A673 (cell line): ENCODE results near the gene PRSS27.

Source experiments
- CTCF ChIP-seq: fragments of 300-800, 200-600 bp; sonication (generic); conservative IDR thresholded peaks from 2 replicates; pipeline ENCODE4 v1.5.1; 2017; ENCODE audit warnings: low read depth, mild to moderate bottlenecking, antibody characterized with exemption, low read length, moderate library complexity, mixed read lengths
- EZH2 ChIP-seq: fragments of 200-600 bp; sonication (generic); IDR thresholded peaks from 2 replicates; pipeline ENCODE4 v1.6.1; 2017; ENCODE audit warnings: borderline replicate concordance, low read depth, mild to moderate bottlenecking, mixed read lengths, antibody characterized with exemption, low read length; ENCODE audit not compliant: poor library complexity, severe bottlenecking

- TF ChIP-seq CTCF: no peak
- TF ChIP-seq EZH2: no peak
Measured at GRCh38 chr16:2716948-2717347, 3.1 kb downstream of the PRSS27 start.
